Astrocyte (in vitro differentiated cells and primary cell): Measurements from ENCODE around the gene HBZ. TPM values are rescaled to one million over a fixed set of nuclear protein-coding genes. Genes with fewer than 3 reads are reported as not detected.
A peak's percentile ranks its signal among the peaks of the same experiment; 100 is the strongest.
"Not testable (repeated sequence)": the region's sequence is repeated elsewhere in the genome, so short reads cannot be mapped to it uniquely, and the experiment has no call there.

Experiments used
- DNase-seq: peaks from one replicate; pipeline ENCODE4 v3.0.0-alpha.2; 2010; ENCODE audit warnings: low read depth
- FAIRE-seq: peaks from 2 replicates; lab custom pipeline; 2011; peaks lifted over from hg19 to GRCh38; lab: Jason Lieb, UNC
- H2AFZ ChIP-seq: 2 replicates; pipeline ENCODE4 v1.6.0; 2012; ENCODE audit warnings: low read depth, low read length, inconsistent platforms
- H3K27ac ChIP-seq: 2 replicates; pipeline ENCODE4 v1.5.1; 2011; ENCODE audit warnings: low read depth, low read length, inconsistent platforms
- H3K27me3 ChIP-seq: 2 replicates; pipeline ENCODE4 v1.6.0; 2011; ENCODE audit warnings: low read length, inconsistent platforms; ENCODE audit not compliant: insufficient read depth
- H3K36me3 ChIP-seq: 2 replicates; pipeline ENCODE4 v1.5.1; 2011; ENCODE audit warnings: low read length, inconsistent platforms; ENCODE audit not compliant: insufficient read depth
- H3K4me1 ChIP-seq: 2 replicates; pipeline ENCODE4 v1.5.1; 2011; ENCODE audit warnings: low read length, inconsistent platforms; ENCODE audit not compliant: insufficient read depth
- H3K4me2 ChIP-seq: 2 replicates; pipeline ENCODE4 v1.6.0; 2012; ENCODE audit warnings: low read length, inconsistent platforms
- H3K4me3 ChIP-seq: 2 replicates; pipeline ENCODE4 v1.5.1; 2011; ENCODE audit warnings: low read depth, mild to moderate bottlenecking, low read length, inconsistent platforms; ENCODE audit not compliant: insufficient read depth
- H3K79me2 ChIP-seq: 2 replicates; pipeline ENCODE4 v1.6.0; 2012; ENCODE audit warnings: mild to moderate bottlenecking, low read length, inconsistent platforms; ENCODE audit not compliant: insufficient read depth
- H3K9ac ChIP-seq: 2 replicates; pipeline ENCODE4 v1.6.0; 2012; ENCODE audit warnings: mild to moderate bottlenecking, low read length, inconsistent platforms
- H3K9me3 ChIP-seq: 2 replicates; pipeline ENCODE4 v1.5.1; 2012; ENCODE audit warnings: low read depth, mild to moderate bottlenecking, low read length, inconsistent platforms; ENCODE audit not compliant: insufficient read depth
- H4K20me1 ChIP-seq: 2 replicates; pipeline ENCODE4 v1.6.0; 2012; ENCODE audit warnings: low read length, inconsistent platforms; ENCODE audit not compliant: insufficient read depth
- H3K27ac Mint-ChIP-seq: one replicate; pipeline ENCODE4 v1.8.0; 2021; ENCODE audit warnings: mild to moderate bottlenecking, mixed read lengths; ENCODE audit not compliant: unreplicated experiment
- H3K27me3 Mint-ChIP-seq: one replicate; pipeline ENCODE4 v1.8.0; 2021; ENCODE audit warnings: low read depth, mixed read lengths; ENCODE audit not compliant: unreplicated experiment
- H3K36me3 Mint-ChIP-seq: one replicate; pipeline ENCODE4 v1.8.0; 2021; ENCODE audit warnings: low read depth, mixed read lengths; ENCODE audit not compliant: unreplicated experiment
- H3K4me1 Mint-ChIP-seq: one replicate; pipeline ENCODE4 v1.8.0; 2021; ENCODE audit warnings: low read depth, mixed read lengths; ENCODE audit not compliant: unreplicated experiment
- H3K4me3 Mint-ChIP-seq: one replicate; pipeline ENCODE4 v1.8.0; 2021; ENCODE audit warnings: mild to moderate bottlenecking, moderate library complexity, mixed read lengths; ENCODE audit not compliant: unreplicated experiment
- H3K9me3 Mint-ChIP-seq: one replicate; pipeline ENCODE4 v1.8.0; 2021; ENCODE audit warnings: mild to moderate bottlenecking, mixed read lengths; ENCODE audit not compliant: unreplicated experiment
- CTCF ChIP-seq: IDR thresholded peaks from 2 replicates; pipeline ENCODE4 v1.5.1; 2011; ENCODE audit warnings: low read depth, mild to moderate bottlenecking, inconsistent platforms, low read length, moderate library complexity; ENCODE audit not compliant: insufficient read depth
- EZH2 ChIP-seq: IDR thresholded peaks from 2 replicates; pipeline ENCODE4 v1.6.1; 2012; ENCODE audit warnings: mild to moderate bottlenecking, low read length, inconsistent platforms; ENCODE audit not compliant: insufficient read depth
- total RNA-seq: library from RNA; stranded (reverse); gene quantifications from 2 replicates; pipeline ENCODE4 v1.2.1, GENCODE V29; 2021

HBZ gene
- total RNA-seq, 1 donor from 2014 or later: not detected

DNA sequence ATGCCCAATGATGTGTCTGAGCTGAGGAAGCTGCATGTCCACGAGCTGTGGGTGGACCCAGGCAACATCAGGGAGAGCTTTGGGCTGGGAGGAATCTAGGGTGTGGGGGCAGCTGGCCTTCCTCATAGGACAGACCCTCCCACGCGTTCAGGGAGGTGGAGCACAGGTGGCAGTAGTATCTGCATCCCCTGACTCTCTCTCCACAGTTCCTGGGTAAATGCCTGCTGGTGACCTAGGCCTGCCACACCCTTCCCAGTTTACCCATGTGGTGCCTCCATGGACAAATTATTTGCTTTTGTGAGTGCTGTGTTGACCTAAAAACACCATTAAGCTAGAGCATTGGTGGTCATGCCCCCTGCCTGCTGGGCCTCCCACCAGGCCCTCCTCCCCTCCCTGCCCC lies 16.6 kb downstream of the HBZ start:
- H3K9me3 ChIP-seq: peaks cover 2% of the 10 kb centered on the region
- no peaks in the 10 kb centered on the region for H4K20me1 ChIP-seq
- H3K36me3 ChIP-seq: no peaks in the 10 kb centered on the region
- H3K4me1 Mint-ChIP-seq: peaks cover 2% of the 10 kb centered on the region
- peaks cover 48% of the 10 kb centered on the region for H3K27me3 Mint-ChIP-seq
- no peak for FAIRE-seq
- H3K4me2 ChIP-seq: no peak overlapping the region
- peaks cover 6% of the 10 kb centered on the region for H3K9me3 Mint-ChIP-seq
- H3K27me3 ChIP-seq: peaks cover 38% of the 10 kb centered on the region
- no peak overlapping the region for H2AFZ ChIP-seq
- no peak for TF ChIP-seq EZH2
- no peak for TF ChIP-seq CTCF
- H3K4me1 ChIP-seq: peaks cover 6% of the 10 kb centered on the region
- peak overlapping the region; percentile 26 for H3K27ac Mint-ChIP-seq
- no peaks in the 10 kb centered on the region for H3K79me2 ChIP-seq
- H3K36me3 Mint-ChIP-seq: no peaks in the 10 kb centered on the region
- no peak for DNase-seq
- H3K4me3 Mint-ChIP-seq: no peak overlapping the region
- no peak overlapping the region for H3K27ac ChIP-seq
- no peak overlapping the region for H3K4me3 ChIP-seq
- H3K9ac ChIP-seq: no peak overlapping the region

GRCh38 chr16:170088-170507 lies 17.7 kb downstream of the HBZ start:
- not testable (repeated sequence) for H3K4me2 ChIP-seq, H3K9me3 Mint-ChIP-seq, H3K27ac ChIP-seq, H3K4me1 ChIP-seq, H3K27ac Mint-ChIP-seq, H4K20me1 ChIP-seq, H3K79me2 ChIP-seq, H3K9me3 ChIP-seq, H3K36me3 ChIP-seq, DNase-seq, H3K9ac ChIP-seq, H3K4me3 ChIP-seq, H2AFZ ChIP-seq, H3K4me3 Mint-ChIP-seq, H3K36me3 Mint-ChIP-seq, FAIRE-seq, H3K4me1 Mint-ChIP-seq
- H3K27me3 Mint-ChIP-seq: peaks cover 57% of the 10 kb centered on the region
- H3K27me3 ChIP-seq: peaks cover 45% of the 10 kb centered on the region

GRCh38 chr16:170788-171187 lies 18.3 kb downstream of the HBZ start:
- TF ChIP-seq EZH2 (no peak), CTCF (no peak)
- peaks cover 44% of the 10 kb centered on the region for H3K27me3 ChIP-seq
- H3K4me1 ChIP-seq: no peaks in the 10 kb centered on the region
- Mint-ChIP-seq H3K27ac (no peak overlapping the region), H3K9me3 (peaks cover 6% of the 10 kb centered on the region), H3K36me3 (peaks cover 2% of the 10 kb centered on the region), H3K4me1 (peaks cover 2% of the 10 kb centered on the region), H3K27me3 (peaks cover 60% of the 10 kb centered on the region), H3K4me3 (no peak overlapping the region)
- DNase-seq: no peak
- no peaks in the 10 kb centered on the region for H3K36me3 ChIP-seq
- no peaks in the 10 kb centered on the region for H3K79me2 ChIP-seq
- FAIRE-seq: no peak
- no peak overlapping the region for H3K27ac ChIP-seq
- peaks cover 2% of the 10 kb centered on the region for H3K9me3 ChIP-seq
- H3K4me2 ChIP-seq: no peak overlapping the region
- H3K9ac ChIP-seq: no peak overlapping the region
- H4K20me1 ChIP-seq: peaks cover 12% of the 10 kb centered on the region
- H2AFZ ChIP-seq: no peak overlapping the region
- no peak overlapping the region for H3K4me3 ChIP-seq

DNA sequence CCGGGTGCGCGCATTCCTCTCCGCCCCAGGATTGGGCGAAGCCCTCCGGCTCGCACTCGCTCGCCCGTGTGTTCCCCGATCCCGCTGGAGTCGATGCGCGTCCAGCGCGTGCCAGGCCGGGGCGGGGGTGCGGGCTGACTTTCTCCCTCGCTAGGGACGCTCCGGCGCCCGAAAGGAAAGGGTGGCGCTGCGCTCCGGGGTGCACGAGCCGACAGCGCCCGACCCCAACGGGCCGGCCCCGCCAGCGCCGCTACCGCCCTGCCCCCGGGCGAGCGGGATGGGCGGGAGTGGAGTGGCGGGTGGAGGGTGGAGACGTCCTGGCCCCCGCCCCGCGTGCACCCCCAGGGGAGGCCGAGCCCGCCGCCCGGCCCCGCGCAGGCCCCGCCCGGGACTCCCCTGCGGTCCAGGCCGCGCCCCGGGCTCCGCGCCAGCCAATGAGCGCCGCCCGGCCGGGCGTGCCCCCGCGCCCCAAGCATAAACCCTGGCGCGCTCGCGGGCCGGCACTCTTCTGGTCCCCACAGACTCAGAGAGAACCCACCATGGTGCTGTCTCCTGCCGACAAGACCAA lies 20.0 kb downstream of the HBZ start, which contains the start of gene HBA2:
Gene HBA2, plus strand, starts transcription at position 503 of the 568 bp plus-strand sequence. Its CDS starts 37 bp downstream, at position 540.
- H3K4me1 Mint-ChIP-seq: not testable (repeated sequence)
- peaks cover 53% of the 10 kb centered on the region for H3K27me3 Mint-ChIP-seq

More for the DNA sequence above, 20.0 kb downstream of the HBZ start, which contains the start of gene HBA2:
- not testable (repeated sequence) for H3K9ac ChIP-seq, H3K36me3 Mint-ChIP-seq, H3K79me2 ChIP-seq, H3K27ac Mint-ChIP-seq, H3K4me3 Mint-ChIP-seq, H3K4me2 ChIP-seq, DNase-seq, H3K36me3 ChIP-seq, FAIRE-seq, H2AFZ ChIP-seq, H3K27ac ChIP-seq, H3K9me3 ChIP-seq, H3K4me1 ChIP-seq, H3K9me3 Mint-ChIP-seq, H3K4me3 ChIP-seq
- H4K20me1 ChIP-seq: peaks cover 13% of the 10 kb centered on the region
- H3K27me3 ChIP-seq: peaks cover 33% of the 10 kb centered on the region
